Ishikawa (cell line): ENCODE results near the gene BTBD16.

Source experiments
- CEBPB ChIP-seq: IDR thresholded peaks from 2 replicates; pipeline ENCODE4 v1.6.1; 2012
- CREB1 ChIP-seq: IDR thresholded peaks from 2 replicates; pipeline ENCODE4 v1.6.1; 2012; ENCODE audit warnings: low read depth
- EGR1 ChIP-seq: IDR thresholded peaks from 2 replicates; pipeline ENCODE4 v1.6.1; 2012
- EP300 ChIP-seq: IDR thresholded peaks from 2 replicates; pipeline ENCODE4 v1.6.1; 2012; ENCODE audit warnings: borderline replicate concordance
- MAX ChIP-seq: IDR thresholded peaks from 2 replicates; pipeline ENCODE4 v1.6.1; 2012
- NFIC ChIP-seq: IDR thresholded peaks from 2 replicates; pipeline ENCODE4 v1.6.1; 2012
- RAD21 ChIP-seq: IDR thresholded peaks from 2 replicates; pipeline ENCODE4 v1.6.1; 2012; ENCODE audit warnings: low read depth
- REST ChIP-seq: IDR thresholded peaks from 2 replicates; pipeline ENCODE4 v1.6.1; 2012; ENCODE audit warnings: low read depth, mild to moderate bottlenecking
- TAF1 ChIP-seq: IDR thresholded peaks from 2 replicates; pipeline ENCODE4 v1.6.1; 2012; ENCODE audit warnings: low read depth, mild to moderate bottlenecking
- TCF12 ChIP-seq: IDR thresholded peaks from 2 replicates; pipeline ENCODE4 v1.6.1; 2012; ENCODE audit warnings: low read depth
- TEAD4 ChIP-seq: IDR thresholded peaks from 2 replicates; pipeline ENCODE4 v1.6.1; 2012
- USF1 ChIP-seq: IDR thresholded peaks from 2 replicates; pipeline ENCODE4 v1.6.1; 2012
- YY1 ChIP-seq: IDR thresholded peaks from 2 replicates; pipeline ENCODE4 v1.6.1; 2012; ENCODE audit warnings: low read depth
- ZBTB7A ChIP-seq: IDR thresholded peaks from 2 replicates; pipeline ENCODE4 v1.6.1; 2012; ENCODE audit warnings: low read depth

GRCh38 chr10:122307669-122308416 lies 36.7 kb downstream of the BTBD16 start:
- no peak; the same call in 1 of the 2 replicates for TF ChIP-seq TAF1
- TF ChIP-seq EP300: peak; percentile 98
- TF ChIP-seq RAD21: peak; percentile 16; the same call in 1 of the 2 replicates
- peak; percentile 99 for TF ChIP-seq NFIC
- TF ChIP-seq ZBTB7A: no peak
- TF ChIP-seq TEAD4: peak; percentile 91
- TF ChIP-seq TCF12: peak; percentile 97
- TF ChIP-seq CEBPB: peak; percentile 62; the same call in 1 of the 2 replicates
- TF ChIP-seq REST: no peak; the same call in 1 of the 2 replicates
- TF ChIP-seq YY1: peak; percentile 66; the same call in 1 of the 2 replicates
- TF ChIP-seq MAX: peak; percentile 66
- TF ChIP-seq CREB1: no peak
- TF ChIP-seq EGR1: no peak
- 0 out of 2 replicates have a peak, but pooled peaks have one; percentile 29 for TF ChIP-seq USF1
